GM19395 (cell line): ENCODE results near the gene SYCP2L.
"Not testable (repeated sequence)": the region's sequence is repeated elsewhere in the genome, so short reads cannot be mapped to it uniquely, and the experiment has no call there.

Experiments used
- ATAC-seq: cut with Tn5 transposase; IDR thresholded peaks from one replicate; pipeline ENCODE4 v1.9.1; 2021; ENCODE audit warnings: mild to moderate bottlenecking, moderate library complexity; ENCODE audit not compliant: unreplicated experiment

The SYCP2L gene

GRCh38 chr6:11002176-11002575 lies 115.3 kb downstream of the SYCP2L start:
- ATAC-seq, result no peak

GRCh38 chr6:11003297-11003696 lies 116.4 kb downstream of the SYCP2L start:
- ATAC-seq, result not testable (repeated sequence)

DNA sequence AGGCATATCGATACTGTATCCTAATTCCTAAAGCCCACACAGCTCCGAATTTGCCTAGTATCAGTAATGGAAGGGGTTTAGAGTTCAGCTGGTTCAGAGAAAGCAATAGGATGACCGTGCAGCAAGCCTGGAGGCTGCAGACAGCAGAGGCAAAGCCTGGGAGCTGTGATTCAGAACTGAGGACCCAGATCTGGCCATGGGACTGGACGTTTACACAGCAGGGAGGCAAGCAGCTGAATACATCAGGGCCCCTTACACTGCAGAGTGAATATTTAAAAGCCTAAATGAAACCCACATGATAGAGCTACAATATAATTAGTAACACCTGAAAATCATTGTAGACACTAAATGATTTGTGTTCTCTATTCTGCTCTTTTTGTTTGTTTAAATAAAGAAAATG lies 119.2 kb downstream of the SYCP2L start:
- no peak for ATAC-seq

DNA sequence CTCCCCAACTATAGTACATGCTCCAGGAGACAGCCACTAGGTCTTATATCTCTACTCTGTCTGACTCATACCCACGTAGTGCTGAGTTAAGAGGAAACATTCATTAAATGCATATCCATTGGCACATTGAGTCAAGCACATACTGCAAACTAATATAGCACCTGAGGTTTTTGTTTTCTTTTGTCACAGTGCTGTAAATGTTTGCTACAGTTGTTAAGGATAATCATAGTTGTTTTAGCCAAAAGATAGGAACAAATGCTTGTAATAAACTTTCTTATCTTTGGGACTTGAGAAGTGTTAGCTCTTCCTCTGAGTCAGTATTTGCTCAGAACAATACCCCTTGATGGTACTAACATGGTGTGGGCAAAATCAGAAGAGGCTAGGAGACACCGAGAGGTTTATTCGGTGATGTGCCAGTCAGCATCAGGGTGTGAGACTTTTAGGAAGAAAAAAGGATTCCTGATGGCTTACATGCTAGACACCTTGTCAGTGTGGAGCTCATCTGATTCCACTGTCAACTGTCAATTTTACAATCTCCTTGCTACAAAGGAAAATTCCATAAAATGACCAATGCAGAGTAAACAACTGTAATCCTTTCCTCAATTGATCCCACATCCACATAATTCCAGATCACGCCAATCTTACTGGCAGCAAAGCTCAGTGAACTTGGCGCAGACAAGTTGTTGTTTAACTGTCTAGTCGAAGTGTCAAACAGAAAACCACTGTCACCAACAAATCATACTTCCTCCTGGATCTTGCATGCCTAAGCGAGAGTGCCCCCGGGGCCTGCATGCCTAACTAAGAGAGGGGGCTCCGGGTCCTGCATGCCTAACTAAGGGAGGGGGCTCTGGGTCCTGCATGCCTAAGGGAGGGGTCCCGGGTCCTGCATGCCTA lies 121.1 kb downstream of the SYCP2L start:
- no peak for ATAC-seq

- no peak for ATAC-seq
Observed at GRCh38 chr6:11008821-11009220, 122.0 kb downstream of the SYCP2L start.

GRCh38 chr6:11009353-11009752 lies 122.5 kb downstream of the SYCP2L start:
- peak; percentile 83 for ATAC-seq

DNA sequence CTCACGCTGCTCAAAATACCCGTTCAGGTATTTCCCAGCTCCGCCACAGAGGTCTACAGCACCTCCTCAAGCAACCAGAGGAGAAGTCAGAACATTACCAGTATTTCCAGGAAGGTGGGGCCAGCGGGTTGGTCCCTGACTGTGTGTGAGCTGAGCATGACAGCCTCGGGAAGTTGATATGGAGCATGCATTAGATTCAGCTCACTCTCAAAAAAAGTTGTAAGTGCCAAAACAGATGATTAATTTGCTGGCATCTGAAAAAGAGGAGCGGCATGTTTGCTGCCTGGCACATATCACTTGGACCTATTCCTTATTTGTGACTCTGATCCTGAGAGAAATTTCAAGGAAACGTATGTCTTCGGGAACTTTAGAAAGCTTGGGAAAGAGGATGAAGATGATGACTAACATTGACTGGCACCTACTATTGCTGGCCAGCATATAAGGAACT lies 125.0 kb downstream of the SYCP2L start:
- no peak for ATAC-seq

DNA sequence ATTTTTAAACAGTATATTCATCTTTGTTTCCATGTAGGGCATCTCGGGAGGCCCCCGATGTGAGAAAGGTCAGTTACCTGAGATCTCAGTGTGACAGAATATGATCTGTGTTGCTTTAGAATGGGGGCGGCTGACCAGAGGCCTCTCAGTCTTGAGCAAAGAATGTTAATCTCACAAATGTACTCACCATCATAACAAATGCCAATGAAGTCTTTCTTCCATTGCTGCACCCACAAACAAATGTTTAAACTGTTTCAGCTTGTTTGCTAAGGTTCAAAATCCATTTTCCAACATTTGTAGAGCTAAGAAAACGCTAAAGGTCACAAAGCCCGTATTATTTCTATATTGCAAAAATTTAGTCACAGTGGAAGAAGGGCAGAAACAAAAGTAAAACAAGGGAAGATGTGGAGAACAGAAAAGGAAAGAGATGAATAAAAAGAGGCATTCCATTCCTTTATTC lies 125.5 kb downstream of the SYCP2L start:
- no peak for ATAC-seq

- ATAC-seq, result no peak
Observed at GRCh38 chr6:11012976-11013720, 126.3 kb downstream of the SYCP2L start.

DNA sequence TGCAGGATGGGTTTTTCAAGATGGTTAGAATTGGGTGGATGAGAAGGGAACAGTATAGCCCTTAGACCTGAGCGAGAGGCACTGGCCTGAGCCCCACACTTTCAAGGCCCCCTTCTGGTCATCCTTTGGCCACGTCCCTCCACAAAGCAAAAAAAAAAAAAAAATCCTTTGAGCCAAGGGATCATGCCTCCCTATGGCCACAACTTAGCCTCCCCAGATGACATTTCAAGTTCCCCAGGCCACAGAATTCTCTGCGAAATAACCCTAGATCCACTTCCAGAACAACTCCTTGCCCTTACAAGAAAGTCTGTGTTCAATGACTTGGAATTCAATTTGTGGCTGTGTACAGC lies 126.8 kb downstream of the SYCP2L start:
- ATAC-seq, result no peak

GRCh38 chr6:11015102-11015501 lies 128.2 kb downstream of the SYCP2L start:
- no peak for ATAC-seq

GRCh38 chr6:11016452-11016851 lies 129.6 kb downstream of the SYCP2L start:
- ATAC-seq, result no peak

DNA sequence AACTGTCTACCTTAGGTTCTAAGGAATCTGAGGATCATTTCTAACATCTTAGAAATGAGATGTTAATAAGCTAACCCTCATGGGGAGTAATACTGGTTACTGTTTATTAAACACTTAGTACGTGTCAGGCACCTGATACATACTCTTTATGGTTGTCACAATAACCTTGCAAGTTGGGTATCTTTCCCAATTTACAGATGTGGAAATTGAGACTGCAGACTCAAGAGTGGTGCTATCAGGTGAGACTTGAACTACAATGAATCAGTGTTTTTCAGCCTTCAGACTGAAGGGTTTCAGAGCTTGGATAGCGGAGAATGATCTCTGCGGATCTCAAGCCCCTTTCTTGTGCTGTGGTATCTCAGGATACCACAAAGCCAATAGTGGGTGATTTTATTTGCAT lies 130.2 kb downstream of the SYCP2L start:
- ATAC-seq, result no peak

DNA sequence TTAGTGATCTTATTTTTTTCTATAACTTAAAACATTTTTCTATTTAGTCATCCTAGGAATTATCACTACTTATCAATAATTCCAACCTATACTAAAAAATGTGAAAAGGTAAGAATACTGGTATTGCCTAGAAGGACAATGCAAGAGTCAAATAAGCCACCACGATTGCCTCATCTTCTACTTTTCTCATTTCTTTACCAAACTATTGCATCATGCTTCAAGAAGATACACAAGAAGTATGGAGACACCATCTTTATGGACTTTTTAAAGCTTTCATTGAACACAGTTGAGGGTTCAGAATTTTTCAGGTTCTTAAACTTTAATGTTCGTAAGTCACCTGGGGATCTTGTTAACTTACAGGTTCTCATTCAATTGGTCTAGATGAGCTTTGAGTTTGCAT lies 131.4 kb downstream of the SYCP2L start:
- no peak for ATAC-seq

GRCh38 chr6:11021003-11021402 lies 134.2 kb downstream of the SYCP2L start:
- no peak for ATAC-seq

GRCh38 chr6:11021714-11022113 lies 134.9 kb downstream of the SYCP2L start:
- ATAC-seq, result no peak

- ATAC-seq, result no peak
Observed at GRCh38 chr6:11023032-11023431, 136.2 kb downstream of the SYCP2L start.
